Measurements from ENCODE around the gene LSM14B.

- TF ChIP-seq POLR2A (IDR thresholded peaks at IDR 0.05; ENCODE audit: low read depth, low read length) (no peak; the same call in 1 of the 2 replicates), POLR2AphosphoS5 (IDR thresholded peaks at IDR 0.05; ENCODE audit: low read depth, low read length) (no peak), TAF1 (IDR thresholded peaks at IDR 0.05; ENCODE audit: borderline replicate concordance, low read depth, low read length) (no peak)
These were observed 11.6 kb downstream of the LSM14B start for GRCh38 chr20:62133864-62134263.
